GF-D8 (cell line): ENCODE results near the gene HYDIN.
A peak's percentile ranks its signal among the peaks of the same experiment; 100 is the strongest.
"Not testable (repeated sequence)": the region's sequence is repeated elsewhere in the genome, so short reads cannot be mapped to it uniquely, and the experiment has no call there.

ENCODE experiments used
- DNase-seq: peaks from one replicate; lab custom pipeline; 2025; lab: John Stamatoyannopoulos, UW

The HYDIN gene

DNA sequence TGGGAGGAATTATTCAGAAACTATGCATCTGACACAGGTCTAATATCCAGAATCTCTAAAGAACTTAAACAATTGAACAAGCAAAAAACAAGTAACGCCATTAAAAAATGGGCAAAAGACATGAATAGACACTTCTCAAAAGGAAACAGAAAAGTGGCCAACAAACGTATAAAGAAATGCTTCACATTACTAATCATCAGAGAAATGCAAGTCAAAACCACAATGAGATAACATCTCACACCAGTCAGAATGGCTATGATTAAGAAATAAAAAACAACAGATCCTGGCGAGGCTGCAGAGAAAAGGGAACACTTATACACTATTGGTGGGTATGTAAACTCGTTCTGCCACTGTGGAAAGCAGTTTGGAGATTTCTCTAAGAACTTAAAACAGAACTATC, 379.2 kb downstream of the HYDIN start:
- not testable (repeated sequence) for DNase-seq

DNA sequence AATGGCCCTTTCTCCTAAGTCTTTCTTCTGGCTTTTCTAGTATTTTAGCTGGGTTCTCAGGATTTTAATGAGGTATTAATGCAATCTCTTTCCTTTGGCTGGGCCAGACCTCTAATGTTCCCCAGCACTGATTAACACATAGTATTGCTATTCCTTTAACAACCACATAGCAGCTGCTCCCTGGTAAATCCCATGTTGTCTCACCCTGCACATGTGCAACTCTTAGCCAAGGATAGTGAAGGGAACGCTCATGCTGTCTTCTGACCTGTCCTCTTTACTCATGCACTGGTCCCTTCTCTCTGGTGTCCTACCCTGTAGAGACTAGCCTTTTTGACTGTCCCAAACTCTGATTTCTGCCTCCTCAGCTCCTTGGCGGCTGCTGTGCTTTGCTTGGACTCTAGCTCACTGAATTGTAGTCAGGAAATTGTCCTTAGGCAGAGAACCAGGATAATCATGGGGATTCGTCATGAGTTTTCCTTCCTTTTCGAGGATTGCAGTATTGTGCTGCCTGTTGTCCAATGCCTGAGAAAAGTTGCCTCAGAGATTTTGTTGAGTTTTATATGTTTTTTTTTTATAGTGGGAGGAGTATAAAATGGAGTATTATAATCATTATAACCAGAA, 406.9 kb downstream of the HYDIN start:
- DNase-seq: not testable (repeated sequence)

DNA sequence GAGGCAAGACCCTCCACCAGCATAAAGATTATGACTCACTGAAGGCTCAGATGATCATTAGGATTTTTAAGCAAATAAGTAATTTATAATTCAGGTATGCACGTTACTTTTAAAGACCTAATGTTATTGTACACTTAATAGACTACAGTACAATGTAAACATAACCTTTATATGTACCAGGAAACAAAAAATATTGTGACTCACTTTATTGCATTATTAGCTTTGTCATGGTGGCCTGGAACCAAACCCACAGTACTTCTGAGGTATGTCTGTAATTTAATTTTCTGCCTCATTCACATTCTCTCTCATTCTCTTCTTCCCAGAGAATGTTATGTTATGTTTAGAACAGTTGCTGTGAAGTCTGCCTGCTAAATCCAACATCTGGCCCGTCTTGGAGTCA, 407.8 kb downstream of the HYDIN start:
- not testable (repeated sequence) for DNase-seq

DNA sequence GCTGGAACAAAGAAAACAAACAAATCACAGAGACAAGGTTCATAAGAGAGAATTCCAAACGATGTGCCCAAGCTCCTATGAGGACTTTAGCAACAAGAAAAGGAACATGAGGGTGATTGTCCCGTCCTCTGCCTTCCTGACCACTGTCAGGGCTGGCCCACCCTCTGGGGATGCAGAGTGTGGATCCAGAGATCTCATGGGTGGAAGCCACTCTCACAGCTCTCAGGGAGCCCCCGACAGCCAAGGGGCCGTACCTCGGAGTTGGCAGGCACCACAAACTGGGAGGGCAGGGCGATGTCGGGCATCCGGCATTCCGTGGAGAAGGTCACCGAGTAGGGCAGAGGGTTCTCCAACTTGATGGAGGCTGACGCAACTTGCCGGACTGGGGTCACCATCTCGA, 412.4 kb downstream of the HYDIN start:
- DNase-seq: not testable (repeated sequence)

DNA sequence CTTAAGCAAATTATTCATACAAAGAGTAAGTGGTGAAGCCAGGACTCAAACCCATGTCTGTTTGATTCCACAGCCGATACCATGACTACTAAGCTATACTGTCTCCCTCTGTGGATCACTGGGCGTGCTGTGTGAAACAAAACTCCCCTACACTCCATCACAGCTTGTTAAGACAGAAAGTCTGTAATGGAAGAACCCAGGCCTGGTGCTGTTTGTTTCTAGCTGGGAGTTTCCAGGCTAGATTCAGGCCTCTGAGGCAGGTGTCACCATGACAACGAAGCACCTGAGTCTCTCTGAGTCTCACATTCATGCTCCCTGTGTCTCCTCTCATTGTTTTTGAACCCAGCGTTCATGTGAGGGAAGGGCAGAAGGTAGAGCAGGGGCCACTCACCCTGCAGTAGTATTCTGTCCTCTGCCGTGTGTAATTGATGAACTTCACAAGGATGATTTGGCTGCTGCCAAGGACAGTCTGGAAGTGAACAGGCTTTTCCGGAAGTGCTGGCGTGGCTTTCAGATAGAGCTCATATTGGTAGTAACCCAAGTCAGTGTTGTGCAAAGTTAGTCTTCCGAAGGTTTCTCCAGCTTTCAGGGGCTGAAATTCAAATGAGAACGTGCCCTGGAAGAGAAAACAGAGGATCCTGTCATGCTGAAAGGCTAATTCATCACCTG, 421.0 kb downstream of the HYDIN start:
- no peak for DNase-seq

DNA sequence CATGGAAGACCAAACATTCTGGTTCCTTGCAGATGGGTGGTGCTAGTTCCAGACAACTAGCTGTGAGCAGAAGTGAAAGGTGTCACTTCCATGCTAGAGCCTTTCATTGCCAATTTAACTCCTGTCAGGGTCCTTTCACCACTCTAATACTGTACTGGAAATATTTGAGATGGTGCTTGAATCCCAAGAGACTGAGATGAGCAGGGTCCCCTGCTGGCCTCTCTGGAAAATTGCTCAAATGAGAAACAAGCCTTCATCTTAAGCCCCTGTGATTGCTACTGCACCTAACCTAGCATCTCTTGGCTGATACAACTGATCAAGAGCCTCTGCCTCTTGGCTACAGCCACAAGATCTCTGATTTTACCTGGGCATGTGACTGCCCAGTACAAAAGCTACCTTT, 422.2 kb downstream of the HYDIN start:
- DNase-seq: no peak

DNA sequence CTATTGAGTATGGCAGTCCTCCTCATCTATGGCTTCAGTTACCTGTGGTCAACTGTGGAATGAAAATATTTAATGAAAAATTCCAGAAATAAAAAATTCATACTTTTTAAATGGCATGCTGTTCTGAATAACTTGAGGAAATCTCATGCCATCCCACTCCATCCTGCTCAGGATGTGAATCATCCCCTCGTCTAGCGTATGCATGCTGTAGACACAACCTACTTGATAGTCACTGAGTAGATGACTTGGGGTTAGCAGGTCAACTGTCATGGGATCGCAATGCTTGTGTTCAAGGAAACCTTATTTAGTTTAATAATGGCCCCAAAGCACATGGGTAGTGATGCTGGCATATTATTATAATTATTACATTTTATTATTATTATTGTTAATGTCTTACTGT, 424.7 kb downstream of the HYDIN start:
- DNase-seq: no peak

DNA sequence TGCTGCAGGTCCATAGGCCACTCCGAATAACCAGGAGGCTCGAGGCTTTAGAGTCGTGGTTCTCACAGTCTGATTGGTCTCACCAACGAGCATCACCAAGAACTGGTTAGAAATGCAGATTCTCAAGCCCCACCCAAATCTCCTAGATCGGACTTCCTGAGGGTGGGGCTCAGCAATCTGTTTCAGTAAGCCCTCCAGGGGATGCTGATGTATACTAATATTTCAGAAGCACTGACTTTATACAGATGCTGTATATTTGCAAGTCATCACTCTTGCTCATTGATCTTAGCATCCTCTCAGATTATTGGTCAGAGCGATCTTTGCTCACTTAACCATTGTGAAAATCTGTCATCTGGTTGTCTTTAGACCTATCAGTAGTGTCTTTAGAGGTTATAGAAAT, 425.1 kb downstream of the HYDIN start:
- no peak for DNase-seq

DNA sequence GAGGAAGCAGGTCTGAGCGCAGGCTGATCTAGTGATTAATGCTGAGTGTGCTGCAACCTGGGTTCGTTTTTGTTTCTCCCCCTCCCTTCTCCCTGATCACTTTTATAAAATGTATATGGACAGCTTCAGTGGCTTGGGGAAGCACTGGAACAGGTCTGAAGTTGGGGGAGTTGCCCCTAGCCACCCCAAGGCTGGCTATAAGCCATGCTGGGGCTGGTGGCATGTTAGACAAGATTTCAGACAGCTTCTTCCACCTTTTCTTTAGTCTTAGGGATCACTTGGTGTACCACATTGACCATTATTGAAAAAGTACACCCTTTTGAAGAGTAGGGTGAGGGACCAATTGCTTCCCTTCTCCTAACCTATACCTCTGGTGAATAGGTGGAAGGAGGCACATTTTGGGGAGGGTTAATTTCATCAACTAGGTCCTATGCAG, 425.8 kb downstream of the HYDIN start:
- no peak for DNase-seq

DNA sequence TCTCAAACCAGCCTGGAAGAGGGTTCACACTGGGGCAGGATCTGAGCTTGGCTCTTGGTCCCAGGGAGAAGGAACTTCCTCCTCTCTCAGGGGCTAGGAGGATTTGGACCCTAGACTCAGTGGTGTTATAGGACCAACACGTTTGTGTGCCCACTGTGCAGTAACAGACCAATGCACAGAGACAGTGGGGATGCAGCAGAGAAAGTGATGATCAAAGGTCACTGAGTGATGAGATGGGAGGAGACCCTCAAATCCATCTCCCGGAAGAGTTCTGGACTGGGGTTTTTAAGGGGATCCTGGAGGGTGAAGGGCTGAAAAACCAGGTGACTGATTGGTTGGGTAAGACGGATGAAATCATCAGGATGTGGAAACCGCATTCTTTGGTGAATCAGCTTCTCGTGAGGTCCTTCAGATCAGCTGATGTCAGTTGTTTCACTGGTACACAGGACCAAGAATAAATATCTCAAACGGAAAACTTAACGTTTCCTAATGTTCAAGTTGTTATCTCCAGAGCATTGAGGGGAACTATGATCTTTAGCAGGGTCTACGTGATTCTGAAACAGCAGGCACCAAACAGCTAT, 426.3 kb downstream of the HYDIN start:
- DNase-seq: no peak

DNA sequence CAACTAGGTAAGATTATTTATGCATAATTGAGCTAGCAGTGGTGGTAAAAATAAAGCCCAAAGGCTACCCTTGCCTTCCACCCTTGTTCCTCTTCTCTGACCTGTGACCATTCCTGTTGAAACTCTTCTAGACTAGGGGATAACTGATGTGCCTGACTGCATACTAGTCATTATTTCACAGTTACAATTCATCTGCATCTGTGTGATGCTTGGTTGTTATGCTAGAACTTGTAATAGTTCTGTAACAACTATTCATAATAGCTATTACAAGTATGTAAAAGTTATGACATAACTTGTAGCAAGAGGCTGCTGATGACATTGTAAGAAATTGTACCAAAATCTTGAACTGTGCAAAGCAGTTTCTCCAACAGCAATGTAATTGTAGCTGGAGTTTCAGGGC, 427.2 kb downstream of the HYDIN start:
- DNase-seq: no peak

DNA sequence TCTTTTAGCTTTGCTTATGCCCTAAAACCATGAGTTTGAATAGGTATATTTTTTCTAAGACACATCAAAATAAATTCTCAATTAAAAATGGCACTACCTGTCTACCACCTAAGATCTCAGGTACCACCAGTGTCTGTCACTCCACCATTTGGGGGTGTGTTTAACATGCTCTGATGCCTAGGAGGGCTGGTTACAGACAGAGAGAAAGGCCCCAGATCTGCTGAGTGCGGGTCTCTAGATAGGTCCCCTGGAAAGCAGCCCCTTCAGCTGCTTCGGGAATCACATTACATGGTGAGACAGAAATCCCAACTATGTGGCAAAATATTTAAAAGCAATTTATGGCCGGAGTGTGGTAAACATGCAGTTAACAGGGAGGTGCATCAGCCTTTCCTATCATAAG, 428.9 kb downstream of the HYDIN start:
- no peak for DNase-seq

DNA sequence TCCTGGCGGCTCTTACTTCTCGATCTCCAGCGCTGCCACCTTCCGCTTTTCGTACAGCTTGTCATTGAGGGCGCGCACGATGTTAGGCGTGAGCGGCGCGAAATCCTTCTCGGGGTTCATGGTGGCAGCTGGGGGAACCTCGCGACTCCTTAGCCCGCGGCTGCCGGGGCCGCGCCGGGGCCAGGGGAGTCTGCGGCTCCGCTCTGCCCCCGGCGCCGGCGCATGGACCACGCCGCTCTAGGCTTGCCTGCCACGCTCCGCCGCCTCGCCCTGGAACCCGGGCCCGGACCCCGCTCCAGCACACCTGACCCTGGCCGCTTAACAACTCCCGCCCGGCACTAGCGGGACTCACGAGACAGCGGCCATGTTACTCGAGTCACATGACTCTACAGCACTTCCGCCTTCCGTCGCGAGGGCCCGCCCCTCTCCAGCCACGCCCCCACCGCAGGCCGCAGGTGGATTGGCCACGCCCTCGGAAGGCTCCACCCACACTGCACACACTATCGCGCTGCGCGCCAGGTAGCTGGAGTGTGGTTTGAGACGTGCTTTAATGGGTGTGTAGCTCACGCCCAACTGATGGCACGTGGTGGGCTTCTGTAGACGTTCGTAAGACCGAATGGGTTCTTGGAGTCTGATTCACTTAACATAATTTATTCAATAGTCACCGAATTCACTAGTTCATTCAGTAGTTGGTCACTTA, 429.6 kb downstream of the HYDIN start, which contains the start of gene VAC14:
Gene VAC14, minus strand, starts transcription at position 378 of the 700 bp plus-strand sequence. Its CDS starts 258 bp downstream, at position 120.
- DNase-seq: peak; percentile 65

DNA sequence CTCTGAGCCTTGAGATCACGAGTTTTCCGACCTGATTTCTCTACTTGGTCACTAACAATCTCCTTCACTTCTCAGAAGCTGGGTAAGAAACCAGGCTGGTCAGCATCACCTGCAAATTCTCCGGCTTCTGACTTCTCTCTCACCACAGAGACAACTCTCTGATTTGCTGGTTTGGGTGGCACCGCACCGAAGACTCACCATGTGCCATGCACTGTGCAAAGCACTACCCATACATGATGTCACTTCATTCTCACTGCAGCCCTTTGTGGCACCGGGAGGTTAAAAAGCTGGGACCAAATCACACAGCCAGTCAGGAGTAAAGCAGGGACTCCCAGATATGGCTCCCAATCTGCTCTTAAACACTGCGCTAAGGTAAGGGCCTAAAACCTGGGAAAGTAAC, 430.2 kb downstream of the HYDIN start:
- no peak for DNase-seq

DNA sequence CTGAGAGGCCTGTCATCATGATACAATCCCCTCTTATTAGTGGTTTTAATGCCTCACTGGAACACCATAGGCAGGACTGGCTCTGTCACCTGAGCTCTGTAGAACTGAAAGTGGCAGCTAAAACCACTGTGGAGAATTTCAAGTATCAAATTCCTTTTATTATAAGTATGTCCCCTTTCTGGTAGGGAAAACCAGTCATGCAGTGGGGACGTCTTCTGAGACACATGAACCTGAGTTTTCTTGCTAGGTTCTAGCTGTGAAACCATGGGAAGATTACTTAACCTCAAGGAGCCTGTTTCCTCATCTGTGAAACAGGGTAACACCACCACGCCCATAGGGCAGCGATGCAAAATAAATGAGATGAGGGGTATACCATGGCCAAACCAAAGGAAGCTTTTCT, 434.2 kb downstream of the HYDIN start:
- DNase-seq: no peak

DNA sequence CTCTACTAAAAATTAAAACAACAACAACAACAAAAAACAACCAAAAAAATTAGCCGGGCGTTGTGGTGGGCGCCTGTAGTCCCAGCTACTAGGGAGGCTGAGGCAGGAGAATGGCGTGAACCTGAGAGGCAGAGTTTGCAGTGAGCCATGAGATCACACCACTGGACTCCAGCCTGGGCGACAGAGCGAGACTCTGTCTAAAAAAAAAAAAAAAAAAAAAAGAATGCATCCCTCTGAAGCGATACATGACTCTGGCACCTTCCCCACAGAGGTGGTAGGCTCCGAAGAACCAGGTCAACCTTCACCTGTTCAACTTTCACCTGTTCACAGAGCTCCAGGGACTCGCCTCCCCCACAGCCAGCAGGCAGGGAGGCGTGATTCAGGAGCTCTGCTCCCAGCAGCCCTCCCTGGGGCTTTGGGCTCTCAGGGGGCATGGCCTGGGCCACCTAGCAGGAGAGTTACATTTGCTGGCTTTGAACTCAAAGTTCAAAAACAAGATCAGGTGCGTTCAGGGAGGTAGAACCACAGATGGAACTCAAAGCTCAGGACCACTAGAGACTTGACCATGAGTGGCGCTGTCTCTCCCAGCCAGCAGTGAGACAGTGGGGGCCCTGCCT, 435.1 kb downstream of the HYDIN start:
- no peak for DNase-seq

DNA sequence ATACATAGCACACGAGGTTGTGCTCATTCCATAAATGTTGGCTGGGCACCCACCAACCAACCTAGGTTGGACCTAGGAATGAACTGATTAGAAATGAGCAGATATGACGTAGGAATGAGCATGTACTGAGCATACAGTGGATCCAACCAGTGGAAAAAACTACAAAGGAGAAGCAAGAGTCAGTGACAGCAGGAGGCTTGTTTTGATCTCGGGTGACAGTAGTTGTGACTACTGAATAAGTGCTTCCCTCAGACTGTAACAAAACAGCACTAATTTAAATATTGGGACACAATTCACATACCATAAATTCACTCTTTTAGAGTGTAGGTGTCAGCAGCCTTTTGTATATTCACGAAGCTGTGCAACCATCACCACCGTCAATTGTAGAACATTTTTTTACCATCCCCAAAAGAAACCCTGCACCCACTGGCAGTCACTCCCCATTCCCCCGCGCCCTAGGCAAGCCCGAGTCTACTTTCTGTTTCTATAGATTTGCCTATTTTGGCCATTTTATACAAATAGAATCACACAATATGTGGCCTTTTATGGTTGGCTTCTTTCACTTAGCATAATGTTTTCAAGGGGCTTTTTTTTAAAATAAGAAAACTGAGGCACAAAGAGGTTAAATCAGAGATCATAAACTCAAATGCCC, 436.5 kb downstream of the HYDIN start:
- DNase-seq: no peak

DNA sequence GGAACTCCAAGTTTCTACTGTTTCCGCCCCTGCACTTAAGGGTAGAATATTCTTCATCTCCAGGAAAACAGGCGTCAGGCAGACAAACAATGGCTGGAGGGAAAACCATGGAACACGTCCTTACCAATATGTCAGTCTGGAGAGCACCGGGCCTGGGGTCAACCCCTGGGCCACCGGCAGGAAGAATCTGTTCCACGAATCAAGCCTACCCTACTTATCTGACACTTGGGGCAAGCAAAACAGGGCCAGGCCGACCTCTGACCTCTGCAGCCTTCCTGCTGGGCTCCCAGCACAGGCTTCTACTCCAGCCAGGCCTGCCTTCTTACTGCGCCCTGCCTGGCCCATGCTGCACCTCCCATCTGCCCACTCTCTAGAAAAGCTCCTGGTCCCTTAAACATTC, 439.7 kb downstream of the HYDIN start:
- DNase-seq: no peak

DNA sequence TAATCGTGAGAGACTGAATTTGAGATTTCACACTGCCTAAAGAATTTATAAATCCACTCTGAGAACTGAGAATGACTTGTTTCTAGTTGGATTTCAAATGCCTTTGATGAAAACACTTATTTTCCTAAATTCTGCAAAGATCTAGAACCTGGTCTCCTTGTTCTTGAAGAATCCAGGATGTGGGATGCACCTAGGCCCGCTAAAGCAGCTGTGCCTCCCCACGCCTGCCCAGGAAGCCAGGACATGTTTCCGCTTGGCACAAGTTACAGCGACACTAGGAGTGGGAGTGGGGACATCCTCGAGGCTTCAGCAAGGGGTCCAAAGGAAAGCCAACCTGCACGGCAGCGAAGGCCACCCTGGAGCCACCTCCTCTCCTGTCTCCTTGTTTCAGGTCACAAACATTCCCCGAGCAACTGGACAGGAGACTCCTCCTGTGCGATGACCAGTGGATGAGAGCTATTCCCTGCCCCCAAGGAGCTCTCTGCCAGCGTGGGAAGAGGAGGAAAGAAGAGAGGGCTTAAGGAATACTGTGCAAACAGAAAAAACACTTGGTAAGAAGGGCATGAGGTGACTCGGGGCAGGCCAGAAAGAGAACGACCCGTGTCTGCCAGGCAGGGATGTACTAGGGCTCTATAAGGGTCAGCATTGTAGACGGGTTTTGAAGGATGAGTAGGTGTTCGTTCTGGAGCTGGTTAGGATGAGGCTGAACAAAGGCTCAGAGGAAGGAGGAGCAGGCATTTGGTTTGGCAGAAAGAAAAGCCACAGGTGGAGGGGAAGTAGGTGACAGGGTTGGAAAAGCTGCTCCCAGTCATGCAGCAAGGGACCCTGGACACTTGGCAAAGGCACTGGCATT, 440.7 kb downstream of the HYDIN start:
- no peak for DNase-seq

DNA sequence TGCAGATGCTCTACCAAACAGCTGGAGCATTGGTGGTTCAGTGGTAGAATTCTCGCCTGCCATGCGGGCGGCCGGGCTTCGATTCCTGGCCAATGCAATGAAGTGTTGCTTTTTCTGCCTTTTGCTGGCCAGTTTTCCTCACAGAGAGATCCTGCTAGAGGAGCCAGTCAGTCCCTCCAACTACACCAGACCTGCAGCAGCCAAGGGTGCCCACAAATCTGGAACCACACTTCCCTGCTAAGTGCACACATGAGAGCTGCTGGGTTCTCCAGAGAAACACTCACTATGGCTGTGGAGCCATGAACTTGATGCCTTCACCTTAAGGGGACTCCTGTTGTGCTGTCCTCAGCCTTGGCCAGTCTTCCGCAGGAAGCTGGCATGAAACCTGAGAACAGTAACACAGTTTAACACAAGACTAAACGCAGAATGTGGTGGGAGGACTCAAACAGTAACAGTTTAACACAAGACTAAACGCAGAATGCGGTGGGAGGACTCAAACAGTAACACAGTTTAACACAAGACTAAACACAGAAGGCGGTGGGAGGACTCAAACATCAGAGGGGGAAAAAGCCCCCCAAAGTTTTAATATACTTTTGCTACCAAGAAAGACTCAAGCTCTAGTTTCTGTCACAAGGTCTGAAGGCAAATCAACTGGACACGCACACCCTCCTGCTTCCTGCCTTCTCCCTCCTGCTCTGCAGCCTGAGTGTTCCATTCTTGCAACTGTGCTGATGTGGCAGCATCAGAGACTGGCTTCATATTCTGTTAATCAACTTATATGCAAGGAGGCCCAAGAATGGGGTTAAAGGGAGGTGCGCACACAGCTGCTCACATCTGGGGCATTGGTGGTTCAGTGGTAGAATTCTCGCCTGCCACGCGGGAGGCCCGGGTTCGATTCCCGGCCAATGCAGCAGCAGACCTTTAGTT, 441.6 kb downstream of the HYDIN start:
- no peak for DNase-seq
